Type B pancreatic cell (in vitro differentiated cells): ENCODE results near the gene LARGE1. TPM values are rescaled to one million over a fixed set of nuclear protein-coding genes. Genes with fewer than 3 reads are reported as not detected.

ENCODE experiments used
- DNase-seq: peaks from one replicate; pipeline ENCODE4 v3.0.0; 2021; ENCODE audit warnings: mixed read lengths; ENCODE audit not compliant: unreplicated experiment; ENCODE audit errors: extremely low spot score
- H3K27ac Mint-ChIP-seq: 2 replicates; pipeline ENCODE4 v1.8.0; 2021; ENCODE audit warnings: mild to moderate bottlenecking, mixed read lengths
- H3K27me3 Mint-ChIP-seq: 2 replicates; pipeline ENCODE4 v1.8.0; 2021; ENCODE audit warnings: mixed read lengths
- H3K36me3 Mint-ChIP-seq: 2 replicates; pipeline ENCODE4 v1.8.0; 2021; ENCODE audit warnings: mixed read lengths
- H3K4me1 Mint-ChIP-seq: one replicate; pipeline ENCODE4 v1.8.0; 2021; ENCODE audit warnings: mixed read lengths; ENCODE audit not compliant: unreplicated experiment
- H3K4me3 Mint-ChIP-seq: 2 replicates; pipeline ENCODE4 v1.8.0; 2021; ENCODE audit warnings: mild to moderate bottlenecking, mixed read lengths
- H3K9me3 Mint-ChIP-seq: 2 replicates; pipeline ENCODE4 v1.8.0; 2021; ENCODE audit warnings: mixed read lengths
- total RNA-seq: library from RNA; stranded (reverse); gene quantifications from 2 replicates; pipeline ENCODE4 v1.2.1, GENCODE V29; 2021; ENCODE audit warnings: low replicate concordance
- TF ChIP-seq, protein P1 (sequence below): fragments of 200-600 bp; sonication (generic); conservative IDR thresholded peaks from 2 replicates; pipeline ENCODE4 v1.5.0; 2021; ENCODE audit warnings: antibody characterized with exemption, mild to moderate bottlenecking

LARGE1 gene
- total RNA-seq, 1 donor from 2014 or later, result 96.6 TPM

- no peak for DNase-seq
Measured at GRCh38 chr22:33350961-33351360, 569.3 kb downstream of the LARGE1 start.

GRCh38 chr22:33350491-33350890, 569.8 kb downstream of the LARGE1 start:
- Mint-ChIP-seq H3K9me3 (peaks cover 3% of the 10 kb centered on the region), H3K4me1 (no peaks in the 10 kb centered on the region), H3K27me3 (no peaks in the 10 kb centered on the region), H3K36me3 (peaks cover 34% of the 10 kb centered on the region), H3K4me3 (no peak overlapping the region), H3K27ac (no peak overlapping the region)
- TF ChIP-seq, protein P1, sequence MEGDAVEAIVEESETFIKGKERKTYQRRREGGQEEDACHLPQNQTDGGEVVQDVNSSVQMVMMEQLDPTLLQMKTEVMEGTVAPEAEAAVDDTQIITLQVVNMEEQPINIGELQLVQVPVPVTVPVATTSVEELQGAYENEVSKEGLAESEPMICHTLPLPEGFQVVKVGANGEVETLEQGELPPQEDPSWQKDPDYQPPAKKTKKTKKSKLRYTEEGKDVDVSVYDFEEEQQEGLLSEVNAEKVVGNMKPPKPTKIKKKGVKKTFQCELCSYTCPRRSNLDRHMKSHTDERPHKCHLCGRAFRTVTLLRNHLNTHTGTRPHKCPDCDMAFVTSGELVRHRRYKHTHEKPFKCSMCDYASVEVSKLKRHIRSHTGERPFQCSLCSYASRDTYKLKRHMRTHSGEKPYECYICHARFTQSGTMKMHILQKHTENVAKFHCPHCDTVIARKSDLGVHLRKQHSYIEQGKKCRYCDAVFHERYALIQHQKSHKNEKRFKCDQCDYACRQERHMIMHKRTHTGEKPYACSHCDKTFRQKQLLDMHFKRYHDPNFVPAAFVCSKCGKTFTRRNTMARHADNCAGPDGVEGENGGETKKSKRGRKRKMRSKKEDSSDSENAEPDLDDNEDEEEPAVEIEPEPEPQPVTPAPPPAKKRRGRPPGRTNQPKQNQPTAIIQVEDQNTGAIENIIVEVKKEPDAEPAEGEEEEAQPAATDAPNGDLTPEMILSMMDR, result no peak
- no peak for DNase-seq

More at GRCh38 chr22:33350961-33351360, 569.3 kb downstream of the LARGE1 start:
- Mint-ChIP-seq H3K27me3 (no peaks in the 10 kb centered on the region), H3K4me3 (no peak overlapping the region), H3K36me3 (peaks cover 34% of the 10 kb centered on the region), H3K27ac (no peak overlapping the region), H3K4me1 (no peaks in the 10 kb centered on the region), H3K9me3 (peaks cover 3% of the 10 kb centered on the region)
- TF ChIP-seq, protein P1, result no peak

GRCh38 chr22:33347002-33347401, 573.3 kb downstream of the LARGE1 start:
- Mint-ChIP-seq H3K36me3 (peaks cover 39% of the 10 kb centered on the region), H3K4me1 (peaks cover 6% of the 10 kb centered on the region), H3K9me3 (peaks cover 3% of the 10 kb centered on the region), H3K27me3 (no peaks in the 10 kb centered on the region), H3K4me3 (no peak overlapping the region), H3K27ac (no peak overlapping the region)
- no peak for DNase-seq
- TF ChIP-seq, protein P1, result no peak

DNA sequence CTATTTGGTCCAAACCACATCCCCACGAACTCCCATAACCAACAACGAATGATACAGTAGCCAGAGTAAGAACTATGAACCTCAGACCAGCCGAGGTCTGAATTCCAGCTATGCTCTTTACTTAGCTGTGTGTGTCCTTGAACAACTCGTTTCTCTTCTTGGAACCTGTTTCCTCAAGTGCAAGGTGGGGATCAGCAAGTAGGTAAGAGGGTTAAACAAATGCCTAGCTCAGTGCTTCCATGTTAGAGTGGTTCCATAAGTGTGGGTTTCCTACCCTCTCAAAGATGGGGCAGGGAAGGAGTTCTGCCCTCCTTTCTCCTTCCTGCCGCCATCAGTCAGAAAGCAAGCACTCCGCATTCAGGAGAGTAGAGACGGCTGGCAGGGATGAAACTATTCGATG, 578.7 kb downstream of the LARGE1 start:
- Mint-ChIP-seq H3K9me3 (no peaks in the 10 kb centered on the region), H3K27ac (peak overlapping the region; percentile 37), H3K36me3 (peaks cover 27% of the 10 kb centered on the region), H3K27me3 (no peaks in the 10 kb centered on the region), H3K4me1 (peaks cover 9% of the 10 kb centered on the region), H3K4me3 (no peak overlapping the region)
- no peak for DNase-seq
- TF ChIP-seq, protein P1, result no peak

DNA sequence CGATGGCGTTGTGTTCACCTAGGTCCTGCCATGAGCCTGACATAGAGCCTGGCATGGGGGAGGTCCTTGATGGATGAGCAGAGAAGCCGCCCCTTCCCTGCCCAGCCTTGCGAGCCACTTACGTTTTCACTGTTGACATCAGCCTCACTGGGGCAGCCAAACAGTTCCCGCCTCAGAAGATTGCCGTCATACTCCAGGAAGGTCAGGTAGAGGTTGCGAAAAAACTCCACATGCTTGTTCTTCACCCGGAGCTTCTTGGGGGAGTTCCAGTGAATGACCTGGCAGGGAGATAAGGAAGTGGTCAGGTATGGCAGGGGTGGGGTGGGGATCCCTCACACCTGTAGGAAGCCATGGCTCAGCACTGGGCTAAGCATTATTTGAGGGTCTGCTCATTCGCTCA, 582.8 kb downstream of the LARGE1 start:
- no peak overlapping the region for H3K27ac Mint-ChIP-seq
- no peak for DNase-seq
- TF ChIP-seq, protein P1, result no peak
- H3K9me3 Mint-ChIP-seq, result no peaks in the 10 kb centered on the region
- peaks cover 34% of the 10 kb centered on the region for H3K36me3 Mint-ChIP-seq
- H3K4me3 Mint-ChIP-seq, result no peak overlapping the region
- H3K4me1 Mint-ChIP-seq, result peaks cover 26% of the 10 kb centered on the region
- no peaks in the 10 kb centered on the region for H3K27me3 Mint-ChIP-seq
